K562 (cell line): ENCODE measurements around the gene IL27RA. TPM values are rescaled to one million over a fixed set of nuclear protein-coding genes. Genes with fewer than 3 reads are reported as not detected.

Experiments
- CTCF ChIP-seq, 3 experiments: IDR thresholded peaks in 2 of 3; conservative IDR thresholded peaks in 1 of 3; 2 replicates each; pipeline ENCODE4 v1.5.1; 2011 to 2012; ENCODE audit warnings: low read length in 3 of 3, mild to moderate bottlenecking in 3 of 3, control low read depth in 2 of 3, improper control_type of control experiment in 1 of 3, inconsistent platforms in 1 of 3, low read depth in 1 of 3, mixed read lengths in 1 of 3, moderate library complexity in 1 of 3; ENCODE audit not compliant: insufficient read depth in 2 of 3
- FOSL1 ChIP-seq: fragments of 200-800 bp; sonication (Bioruptor generic); conservative IDR thresholded peaks from 2 replicates; pipeline ENCODE4 v1.6.1; 2016; ENCODE audit warnings: missing genetic modification characterization, missing compliant biosample characterization
- FOXP1 ChIP-seq: sonication (generic); formaldehyde crosslinking; IDR thresholded peaks from 2 replicates; pipeline ENCODE4 v1.8.0; 2022; ENCODE audit warnings: mild to moderate bottlenecking, missing genetic modification reagents
- GTF2F1 ChIP-seq: IDR thresholded peaks from 2 replicates; pipeline ENCODE4 v1.6.1; 2011; ENCODE audit warnings: low read depth, low read length, improper control_type of control experiment
- KDM5B ChIP-seq: fragments of 200-600 bp; sonication (generic); IDR thresholded peaks from 2 replicates; pipeline ENCODE4 v1.6.1; 2012; ENCODE audit warnings: low read depth, mild to moderate bottlenecking, moderate library complexity, low read length, control low read depth, inconsistent platforms; ENCODE audit not compliant: insufficient replicate concordance
- LARP7 ChIP-seq: fragments of 450-650 bp; IDR thresholded peaks from 2 replicates; pipeline ENCODE4 v1.6.1; 2016
- LCOR ChIP-seq: sonication (generic); formaldehyde crosslinking; IDR thresholded peaks from 2 replicates; pipeline ENCODE4 v1.8.0; 2022; ENCODE audit warnings: mild to moderate bottlenecking, missing genetic modification reagents
- LEF1 ChIP-seq: fragments of 450-650 bp; IDR thresholded peaks from 2 replicates; pipeline ENCODE4 v1.6.1; 2016; ENCODE audit warnings: mild to moderate bottlenecking
- MCM2 ChIP-seq: fragments of 450-650 bp; IDR thresholded peaks from 2 replicates; pipeline ENCODE4 v1.6.1; 2017; ENCODE audit warnings: low read depth, mild to moderate bottlenecking
- NEUROD1 ChIP-seq: fragments of 150-350 bp; IDR thresholded peaks from 2 replicates; pipeline ENCODE4 v1.6.1; 2014; ENCODE audit warnings: borderline replicate concordance, low read length, low read depth; ENCODE audit not compliant: partially characterized antibody
- NKRF ChIP-seq: fragments of 450-650 bp; IDR thresholded peaks from 2 replicates; pipeline ENCODE4 v1.6.1; 2016; ENCODE audit warnings: borderline replicate concordance
- PHB2 ChIP-seq: fragments of 450-650 bp; IDR thresholded peaks from 2 replicates; pipeline ENCODE4 v1.6.1; 2017; ENCODE audit warnings: low read depth
- PML ChIP-seq: IDR thresholded peaks from 2 replicates; pipeline ENCODE4 v1.6.1; 2012; ENCODE audit warnings: low read length, inconsistent platforms
- RAD21 ChIP-seq, 2 experiments: fragments of 250-450 bp in 1 of 2; fragments of 450-650 bp in 1 of 2; sonication (Bioruptor Pico) in 1 of 2; formaldehyde crosslinking in 1 of 2; IDR thresholded peaks in 1 of 2; conservative IDR thresholded peaks in 1 of 2; 2 replicates each; pipeline versions ENCODE4 v1.4.0 to v1.8.0; 2020 to 2022; ENCODE audit warnings: mild to moderate bottlenecking in 2 of 2, moderate library complexity in 1 of 2
- RHOXF2B ChIP-seq: fragments of 250-450 bp; sonication (Bioruptor Pico); conservative IDR thresholded peaks from 2 replicates; pipeline ENCODE4 v1.5.1; 2021
- STAT6 ChIP-seq: sonication (generic); formaldehyde crosslinking; IDR thresholded peaks from 2 replicates; pipeline ENCODE4 v1.8.1; 2023; ENCODE audit warnings: mild to moderate bottlenecking, missing genetic modification reagents
- TOE1 ChIP-seq, 2 experiments: fragments of 450-650 bp in 1 of 2; sonication (generic) in 1 of 2; formaldehyde crosslinking in 1 of 2; IDR thresholded peaks; 2 replicates each; pipeline versions ENCODE4 v1.7.1 to v1.8.0; 2016 to 2022; ENCODE audit warnings: borderline replicate concordance in 2 of 2, mild to moderate bottlenecking in 2 of 2, antibody characterized with exemption in 1 of 2, inconsistent platforms in 1 of 2, low read depth in 1 of 2, missing genetic modification reagents in 1 of 2, moderate library complexity in 1 of 2
- U2AF1 ChIP-seq: fragments of 200-400 bp; formaldehyde crosslinking; optimal IDR thresholded peaks from 2 replicates; pipeline ENCODE3; 2017; ENCODE audit warnings: mild to moderate bottlenecking, low read depth, low read length, moderate library complexity
- ZFP36 ChIP-seq: fragments of 150-350 bp; IDR thresholded peaks from 2 replicates; pipeline ENCODE4 v1.6.1; 2018; ENCODE audit warnings: low read length, low read depth; ENCODE audit not compliant: partially characterized antibody
- ZNF12 ChIP-seq: sonication (generic); formaldehyde crosslinking; IDR thresholded peaks from 2 replicates; pipeline ENCODE4 v1.4.0; 2020; ENCODE audit warnings: mild to moderate bottlenecking, missing genetic modification reagents
- ZNF184 ChIP-seq: sonication (generic); formaldehyde crosslinking; IDR thresholded peaks from 2 replicates; pipeline ENCODE4 v1.5.0; 2020; ENCODE audit warnings: missing genetic modification reagents
- polyA plus RNA-seq, 8 experiments: library from polyadenylated mRNA; depleted of rRNA in 4 of 8; stranded (reverse) in 5 of 8; unstranded in 3 of 8; fragments of >200 nt; fragmentation: Nextera tagmentation in 2 of 8; fragmentation: Illumina TruSeq in 1 of 8; extraction: Ambion mirVana in 2 of 8; extraction: Trizol in 1 of 8; gene quantifications; 2 replicates each; pipeline versions ENCODE4 v1.2.1 to v1.2.3, GENCODE V29; 2011 to 2014; ENCODE audit warnings: inconsistent platforms in 1 of 8, missing spikeins in 1 of 8
- total RNA-seq, 7 experiments: library from RNA; depleted of rRNA in 6 of 7; stranded (reverse); fragments of >200 nt in 6 of 7; fragmentation: Illumina TruSeq in 2 of 7; extraction: Trizol in 2 of 7; gene quantifications; 2 replicates each; pipeline versions ENCODE4 v1.2.1 to v1.2.3, GENCODE V29; 2011 to 2021; ENCODE audit warnings: low replicate concordance in 1 of 7

Gene IL27RA
- total and polyA plus RNA-seq, 9 of the 15 experiments (the other 6 are each of a cell fraction or from before 2014, with no cell fraction given): 1.9 to 15.9 (median 12.0) TPM

GRCh38 chr19:14081797-14082674, 50.5 kb downstream of the IL27RA start (continued):
- TF ChIP-seq LEF1 (no peak), STAT6 (no peak), FOXP1 (CRISPR knock-in tag) (no peak; the same call in 1 of the 2 replicates), FOSL1 (tag) (no peak; the same call in 1 of the 2 replicates), KDM5B (no peak), ZNF12 (CRISPR knock-in tag) (no peak), NEUROD1 (no peak), RHOXF2B (no peak), ZFP36 (peak; percentile 86), NKRF (no peak), U2AF1 (no peak), ZNF184 (no peak), TOE1 (IDR thresholded peaks at IDR 0.05; ENCODE audit: borderline replicate concordance) (no peak), TOE1 (CRISPR knock-in tag; IDR thresholded peaks at IDR 0.05; ENCODE audit: borderline replicate concordance, low read depth) (no peak), MCM2 (no peak), PML (no peak), CTCF (IDR thresholded peaks at IDR 0.05 in 2 of 3, conservative IDR thresholded peaks at IDR 0.05 in 1 of 3; ENCODE audit: insufficient read depth in 2 of 3, low read depth in 1 of 3, low read length in 3 of 3) (no peak), LARP7 (no peak), GTF2F1 (no peak), RAD21 (CRISPR knock-in tag; conservative IDR thresholded peaks at IDR 0.05 in 1 of 2, IDR thresholded peaks at IDR 0.05 in 1 of 2) (no peak), PHB2 (no peak), LCOR (CRISPR knock-in tag) (no peak)
